T-helper 1 cell treated with Interleukin-12 subunit alpha and Interleukin-12 subunit beta and Interleukin-4 antibody, amounts not matched to agents 30 μg/mL and 1 μg/mL, for 36 hours (primary cell): Measurements from ENCODE around the gene ZBTB37.
"Not testable (repeated sequence)": the region's sequence is repeated elsewhere in the genome, so short reads cannot be mapped to it uniquely, and the experiment has no call there.

Experiments
- H3K27ac Mint-ChIP-seq: one replicate; pipeline ENCODE4 v1.8.0; 2021; ENCODE audit warnings: mild to moderate bottlenecking, mixed read lengths
- H3K27me3 Mint-ChIP-seq: one replicate; pipeline ENCODE4 v1.8.0; 2021; ENCODE audit warnings: low read depth, mixed read lengths
- H3K36me3 Mint-ChIP-seq: one replicate; pipeline ENCODE4 v1.8.0; 2021; ENCODE audit warnings: low read depth, mixed read lengths
- H3K4me1 Mint-ChIP-seq: one replicate; pipeline ENCODE4 v1.8.0; 2021; ENCODE audit warnings: low read depth, mixed read lengths
- H3K4me3 Mint-ChIP-seq: one replicate; pipeline ENCODE4 v1.8.0; 2021; ENCODE audit warnings: mild to moderate bottlenecking, moderate library complexity, mixed read lengths
- H3K9me3 Mint-ChIP-seq: one replicate; pipeline ENCODE4 v1.8.0; 2021; ENCODE audit warnings: mixed read lengths

ZBTB37 gene, protein sequence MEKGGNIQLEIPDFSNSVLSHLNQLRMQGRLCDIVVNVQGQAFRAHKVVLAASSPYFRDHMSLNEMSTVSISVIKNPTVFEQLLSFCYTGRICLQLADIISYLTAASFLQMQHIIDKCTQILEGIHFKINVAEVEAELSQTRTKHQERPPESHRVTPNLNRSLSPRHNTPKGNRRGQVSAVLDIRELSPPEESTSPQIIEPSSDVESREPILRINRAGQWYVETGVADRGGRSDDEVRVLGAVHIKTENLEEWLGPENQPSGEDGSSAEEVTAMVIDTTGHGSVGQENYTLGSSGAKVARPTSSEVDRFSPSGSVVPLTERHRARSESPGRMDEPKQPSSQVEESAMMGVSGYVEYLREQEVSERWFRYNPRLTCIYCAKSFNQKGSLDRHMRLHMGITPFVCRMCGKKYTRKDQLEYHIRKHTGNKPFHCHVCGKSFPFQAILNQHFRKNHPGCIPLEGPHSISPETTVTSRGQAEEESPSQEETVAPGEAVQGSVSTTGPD

DNA sequence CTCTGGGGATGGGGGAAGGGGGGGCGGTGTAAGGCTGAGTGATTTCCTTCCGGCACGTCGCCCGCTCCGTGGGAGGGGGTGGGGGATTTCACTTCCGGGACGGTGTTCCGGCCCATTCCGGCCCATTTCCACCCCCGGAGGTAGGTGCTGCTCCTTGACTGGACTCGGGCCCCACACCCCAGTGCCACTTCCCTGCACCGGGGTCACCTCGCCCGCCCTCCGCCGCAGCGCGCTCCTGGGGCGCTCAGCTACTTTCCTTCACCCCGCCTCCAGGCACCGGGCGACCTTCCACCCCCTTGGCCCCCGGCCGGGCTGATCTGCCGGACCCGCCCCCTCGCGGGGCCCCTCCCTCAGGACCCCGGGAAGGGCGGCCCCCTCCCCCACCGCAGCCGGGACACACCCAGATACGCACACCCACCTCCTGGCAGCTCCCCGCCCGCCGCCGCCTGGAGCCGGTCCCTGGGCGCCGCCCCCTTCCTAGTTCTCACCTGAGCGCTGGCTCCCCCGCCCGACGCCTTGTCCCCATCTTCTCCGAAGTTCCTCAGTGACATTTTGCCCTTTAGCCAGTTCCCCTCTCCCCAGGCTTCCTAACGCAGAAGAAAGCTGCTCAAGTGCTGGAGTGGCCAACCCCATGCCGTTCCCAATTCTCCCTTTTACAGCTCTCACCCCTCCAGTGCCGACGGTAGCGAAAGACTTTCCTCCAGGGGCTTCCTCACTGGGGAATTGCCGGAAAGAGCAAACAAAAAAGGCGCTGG is at the start of gene ZBTB37:
Gene ZBTB37 (plus strand): TSS at position 115 of the 755 bp plus-strand sequence. CDS start 1,846 bp downstream, outside the sequence.
- peaks cover 58% of the 10 kb centered on the region for H3K4me1 Mint-ChIP-seq
- no peaks in the 10 kb centered on the region for H3K27me3 Mint-ChIP-seq

DNA sequence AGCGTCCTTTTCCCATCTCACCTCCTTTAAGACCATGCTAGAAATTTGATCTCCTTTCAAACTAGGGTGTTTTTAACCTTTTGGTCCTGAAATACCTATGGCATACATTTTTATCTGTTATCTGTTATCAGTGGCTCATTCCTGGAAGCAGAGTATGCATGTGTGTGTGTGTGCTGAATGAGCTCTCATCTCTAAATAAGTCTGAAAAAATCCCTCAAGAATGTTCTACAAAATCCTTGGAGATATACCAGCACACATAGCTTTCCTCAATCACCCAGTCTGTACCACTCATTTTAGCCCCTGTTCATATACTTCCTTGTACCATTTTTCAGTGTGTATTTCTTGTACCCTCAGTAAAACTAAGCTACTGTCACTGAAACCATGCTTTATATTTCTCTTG is 49.7 kb upstream of the ZBTB37 start:
- peaks cover 46% of the 10 kb centered on the region for H3K4me1 Mint-ChIP-seq
- peaks cover 37% of the 10 kb centered on the region for H3K36me3 Mint-ChIP-seq
- no peak overlapping the region for H3K4me3 Mint-ChIP-seq

More for the DNA sequence above, at the start of gene ZBTB37:
- Mint-ChIP-seq H3K27ac (peak within 1 kb of the TSS; percentile 97), H3K4me3 (peak within 1 kb of the TSS; percentile 96), H3K36me3 (peaks cover 50% of the 10 kb centered on the region), H3K9me3 (no peaks in the 10 kb centered on the region)

DNA sequence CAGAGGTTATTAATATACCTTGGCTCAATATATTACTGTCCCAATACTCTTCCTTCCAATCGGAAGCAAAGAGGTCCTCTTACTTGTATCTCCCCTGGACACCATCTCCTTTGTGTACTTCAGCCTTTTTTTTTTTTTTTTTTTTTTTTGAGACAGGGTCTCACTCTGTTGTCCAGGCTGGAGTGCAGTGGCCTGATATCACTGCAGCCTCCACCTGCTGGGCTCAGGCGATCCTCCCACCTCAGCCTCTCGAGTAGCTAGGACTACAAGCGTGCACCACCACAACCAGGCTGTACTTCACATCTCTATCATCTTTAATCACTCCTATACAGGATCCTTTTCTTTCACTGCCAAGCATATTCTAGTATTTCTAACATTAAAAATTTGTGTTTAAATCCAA is 46.5 kb upstream of the ZBTB37 start:
- Mint-ChIP-seq H3K36me3 (peaks cover 34% of the 10 kb centered on the region), H3K4me1 (peaks cover 41% of the 10 kb centered on the region), H3K27ac (peak overlapping the region; percentile 11), H3K9me3 (no peaks in the 10 kb centered on the region), H3K4me3 (peak overlapping the region; percentile 94), H3K27me3 (no peaks in the 10 kb centered on the region)

More for the DNA sequence above, 49.7 kb upstream of the ZBTB37 start:
- H3K27ac Mint-ChIP-seq: no peak overlapping the region
- H3K27me3 Mint-ChIP-seq: no peaks in the 10 kb centered on the region
- H3K9me3 Mint-ChIP-seq: no peaks in the 10 kb centered on the region

DNA sequence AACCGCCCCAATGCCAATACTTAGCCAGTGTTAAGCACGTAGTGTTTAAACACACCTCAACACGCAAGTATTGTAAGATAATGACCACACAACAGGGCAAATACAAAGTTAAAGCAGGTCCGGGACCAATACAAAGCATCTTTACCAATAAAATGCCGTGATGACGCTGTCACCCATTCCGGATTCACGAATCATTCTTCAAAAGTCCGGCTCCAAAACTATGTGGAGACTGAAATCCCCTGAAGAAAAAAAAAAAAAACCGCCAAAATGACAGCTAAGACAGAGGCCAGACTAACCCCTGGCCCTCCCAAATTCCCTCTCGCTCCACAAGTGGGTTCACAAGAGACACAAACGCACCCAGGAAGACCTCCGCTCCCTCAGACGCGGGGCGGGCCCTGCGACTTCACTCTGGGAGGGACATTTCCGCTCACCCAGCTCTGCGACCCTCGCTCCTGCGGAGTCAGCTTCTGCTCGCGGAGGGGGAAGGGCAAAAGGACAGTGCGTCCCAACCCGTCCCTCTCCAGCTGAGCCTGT is 44.3 kb upstream of the ZBTB37 start:
- peaks cover 28% of the 10 kb centered on the region for H3K36me3 Mint-ChIP-seq
- H3K27me3 Mint-ChIP-seq: no peaks in the 10 kb centered on the region
- H3K4me1 Mint-ChIP-seq: peaks cover 43% of the 10 kb centered on the region
- peak overlapping the region; percentile 94 for H3K4me3 Mint-ChIP-seq
- H3K9me3 Mint-ChIP-seq: no peaks in the 10 kb centered on the region
- peak overlapping the region; percentile 95 for H3K27ac Mint-ChIP-seq

DNA sequence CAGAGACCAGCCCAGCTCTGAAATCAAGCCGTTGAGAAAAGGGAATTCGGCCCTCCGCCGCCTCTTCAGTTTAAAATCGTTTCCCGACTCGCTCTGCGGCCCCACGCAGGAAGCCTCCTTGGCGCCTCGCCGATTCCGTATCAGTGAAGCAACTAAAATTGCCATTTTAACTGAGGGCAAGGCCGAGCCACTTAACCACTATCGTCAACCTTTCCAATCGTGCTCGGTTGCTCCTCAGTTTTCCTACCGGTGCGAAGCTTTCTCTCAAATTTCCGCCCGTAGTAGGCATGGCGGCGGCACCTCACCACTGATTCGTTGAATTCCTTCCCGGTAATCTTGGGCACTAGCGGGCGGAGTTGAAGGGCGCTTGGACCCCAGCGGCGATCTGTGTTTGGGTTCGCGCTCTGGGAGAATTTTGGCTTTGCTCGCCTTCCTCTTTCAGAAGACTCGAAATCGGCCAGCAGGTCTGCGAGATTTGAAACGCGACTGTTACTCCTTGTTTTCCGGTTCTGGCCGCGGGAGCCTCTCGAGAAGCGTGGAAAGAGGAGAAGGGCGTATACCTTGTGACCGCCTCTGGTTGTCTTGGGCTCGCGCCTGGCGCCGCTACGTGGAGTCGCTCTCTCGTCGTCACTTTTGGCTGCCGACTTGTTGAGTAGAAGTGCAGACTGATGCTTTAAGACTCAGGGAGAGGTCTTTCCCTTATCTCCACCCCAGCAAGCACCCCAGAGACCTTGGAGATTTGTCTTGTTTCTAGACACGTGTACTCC is 43.7 kb upstream of the ZBTB37 start, which contains the start of the genes CENPL and DARS2:
Gene CENPL (minus strand): TSS at position 569 of the 767 bp plus-strand sequence. CDS start 13,584 bp downstream, outside the sequence.
Gene DARS2 (plus strand): TSS at position 359 of the 767 bp plus-strand sequence. CDS start 557 bp downstream, outside the sequence.
- peak within 1 kb of the TSS; percentile 94 for H3K4me3 Mint-ChIP-seq
- H3K27me3 Mint-ChIP-seq: no peaks in the 10 kb centered on the region
- no peaks in the 10 kb centered on the region for H3K9me3 Mint-ChIP-seq
- H3K27ac Mint-ChIP-seq: peak within 1 kb of the TSS; percentile 95
- H3K36me3 Mint-ChIP-seq: peaks cover 31% of the 10 kb centered on the region
- H3K4me1 Mint-ChIP-seq: peaks cover 43% of the 10 kb centered on the region

DNA sequence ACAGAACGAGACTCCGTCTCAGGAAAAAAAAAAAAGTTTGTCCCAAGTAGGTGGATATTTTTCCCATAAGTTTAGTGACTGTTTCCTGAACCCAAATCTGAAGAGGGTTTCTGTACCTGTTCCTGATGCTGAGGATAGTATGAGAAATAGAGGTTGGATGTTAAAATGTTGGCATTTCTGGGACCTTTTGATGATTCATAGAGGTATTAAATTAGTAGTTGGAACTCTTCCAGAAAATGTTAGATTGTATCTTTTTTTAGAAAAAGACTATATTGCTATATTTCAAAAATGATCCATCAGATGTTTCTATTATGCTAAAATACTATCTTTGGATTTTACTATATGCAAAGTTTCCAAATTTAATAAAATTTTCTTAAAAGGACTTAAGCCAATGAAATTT is 40.6 kb upstream of the ZBTB37 start:
- peaks cover 24% of the 10 kb centered on the region for H3K4me1 Mint-ChIP-seq
- no peaks in the 10 kb centered on the region for H3K27me3 Mint-ChIP-seq
- H3K27ac Mint-ChIP-seq: no peak overlapping the region
- no peaks in the 10 kb centered on the region for H3K9me3 Mint-ChIP-seq
- H3K36me3 Mint-ChIP-seq: peaks cover 22% of the 10 kb centered on the region
- H3K4me3 Mint-ChIP-seq: no peak overlapping the region

DNA sequence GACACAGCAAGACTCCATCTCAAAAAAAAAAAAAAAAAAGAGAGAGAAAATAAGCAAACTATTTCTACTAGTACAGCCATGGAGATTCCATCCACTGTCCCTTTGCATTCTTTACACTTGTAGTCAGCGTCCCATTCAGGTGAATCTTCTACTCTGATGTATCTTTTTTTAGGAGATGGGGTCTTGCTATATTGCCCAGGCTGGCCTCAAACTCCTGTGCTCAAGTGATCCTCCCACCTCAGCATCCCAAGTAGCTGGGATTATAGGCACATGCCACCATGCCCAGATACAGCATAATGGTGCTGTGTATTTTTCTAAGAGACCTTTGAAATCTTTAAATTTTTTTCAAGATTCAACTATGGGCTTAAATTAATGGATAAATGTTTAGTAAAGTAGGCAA is 35.4 kb upstream of the ZBTB37 start:
- peaks cover 5% of the 10 kb centered on the region for H3K4me1 Mint-ChIP-seq
- peaks cover 25% of the 10 kb centered on the region for H3K36me3 Mint-ChIP-seq
- no peak overlapping the region for H3K4me3 Mint-ChIP-seq
- H3K27ac Mint-ChIP-seq: no peak overlapping the region
- no peaks in the 10 kb centered on the region for H3K9me3 Mint-ChIP-seq
- no peaks in the 10 kb centered on the region for H3K27me3 Mint-ChIP-seq

DNA sequence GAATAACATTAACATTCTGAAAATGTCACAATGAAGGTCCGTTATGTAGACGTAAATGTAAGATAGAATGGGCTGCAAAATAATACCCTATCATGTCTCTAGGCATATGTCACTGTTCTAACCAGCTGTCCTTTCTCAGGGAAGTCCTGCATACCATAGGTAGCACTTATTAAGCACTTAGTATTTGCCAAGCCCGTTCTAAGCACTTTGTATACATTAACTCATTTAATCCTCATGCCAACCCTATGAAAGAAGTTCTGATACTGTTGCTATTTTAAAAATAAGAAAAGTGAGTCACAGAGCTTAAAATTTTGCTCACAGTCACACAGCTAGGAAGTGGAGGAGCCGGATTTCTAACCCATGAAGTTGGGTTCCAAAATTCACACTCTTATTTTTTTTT is 16.1 kb upstream of the ZBTB37 start:
- peaks cover 25% of the 10 kb centered on the region for H3K36me3 Mint-ChIP-seq
- H3K4me3 Mint-ChIP-seq: no peak overlapping the region
- H3K27ac Mint-ChIP-seq: no peak overlapping the region
- no peaks in the 10 kb centered on the region for H3K9me3 Mint-ChIP-seq
- H3K27me3 Mint-ChIP-seq: no peaks in the 10 kb centered on the region
- no peaks in the 10 kb centered on the region for H3K4me1 Mint-ChIP-seq

DNA sequence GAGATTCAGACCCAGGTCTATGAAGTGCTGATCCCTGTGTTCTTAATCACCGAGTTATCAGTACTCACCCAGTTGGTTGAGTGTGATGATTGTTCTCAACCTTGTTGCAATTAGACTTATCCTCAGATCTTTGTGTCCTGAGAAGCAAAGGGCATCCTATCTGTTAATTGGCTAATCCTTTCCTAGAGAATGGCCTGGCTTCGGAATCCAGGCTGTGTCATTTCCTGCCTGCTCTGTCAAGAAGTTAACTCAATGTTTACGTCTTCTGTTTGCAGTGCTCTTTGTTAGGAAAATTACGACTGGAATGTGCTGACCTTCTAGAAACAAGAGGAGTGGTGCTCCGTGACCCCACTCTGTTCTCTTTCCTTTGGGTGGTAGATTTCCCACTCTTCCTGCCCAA is 15.1 kb upstream of the ZBTB37 start:
- Mint-ChIP-seq H3K4me1 (no peaks in the 10 kb centered on the region), H3K27me3 (no peaks in the 10 kb centered on the region), H3K36me3 (peaks cover 32% of the 10 kb centered on the region), H3K27ac (no peak overlapping the region), H3K4me3 (no peak overlapping the region), H3K9me3 (no peaks in the 10 kb centered on the region)

DNA sequence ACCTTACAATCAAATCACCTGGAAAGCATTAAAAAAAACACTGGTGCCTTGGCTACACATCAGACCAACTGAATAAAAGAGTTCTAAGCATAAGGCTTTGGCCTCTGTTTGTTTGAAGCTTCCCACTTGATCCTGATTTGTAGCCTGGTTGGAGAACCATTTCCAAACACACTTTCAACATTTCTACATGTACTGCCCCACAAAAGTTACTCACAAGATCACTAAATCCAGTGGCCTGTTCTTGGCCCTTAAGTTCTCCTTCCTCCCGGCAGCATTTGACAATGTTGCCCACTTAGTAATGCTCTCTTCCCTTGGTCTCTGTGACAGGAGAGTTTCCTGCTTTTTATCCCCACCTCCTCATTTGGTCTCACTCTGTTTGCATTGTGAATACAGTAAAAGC is 12.2 kb upstream of the ZBTB37 start:
- H3K27me3 Mint-ChIP-seq: no peaks in the 10 kb centered on the region
- no peaks in the 10 kb centered on the region for H3K9me3 Mint-ChIP-seq
- H3K36me3 Mint-ChIP-seq: peaks cover 34% of the 10 kb centered on the region
- H3K4me1 Mint-ChIP-seq: no peaks in the 10 kb centered on the region
- H3K4me3 Mint-ChIP-seq: no peak overlapping the region
- H3K27ac Mint-ChIP-seq: no peak overlapping the region

DNA sequence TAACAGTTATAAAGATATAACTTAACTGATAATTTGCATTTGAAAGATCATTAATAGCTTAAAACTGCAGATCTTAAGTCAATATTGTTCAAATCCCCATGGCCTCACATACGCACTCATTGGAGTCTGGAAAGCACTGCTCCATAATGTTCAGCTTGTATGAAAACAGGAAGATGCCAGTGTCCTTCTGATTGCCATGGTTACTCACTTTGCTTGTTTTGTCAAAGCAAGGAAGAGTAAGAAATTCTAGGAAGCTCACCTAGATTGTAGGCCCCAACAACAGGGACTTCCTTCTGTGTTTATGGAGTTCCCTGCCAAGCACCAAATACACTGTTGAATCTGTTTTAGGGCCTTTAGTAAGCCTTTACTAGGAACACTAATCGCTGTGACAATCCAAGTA is 11.3 kb upstream of the ZBTB37 start:
- no peaks in the 10 kb centered on the region for H3K9me3 Mint-ChIP-seq
- peaks cover 32% of the 10 kb centered on the region for H3K36me3 Mint-ChIP-seq
- no peaks in the 10 kb centered on the region for H3K4me1 Mint-ChIP-seq
- H3K27me3 Mint-ChIP-seq: no peaks in the 10 kb centered on the region
- H3K27ac Mint-ChIP-seq: no peak overlapping the region
- H3K4me3 Mint-ChIP-seq: no peak overlapping the region

DNA sequence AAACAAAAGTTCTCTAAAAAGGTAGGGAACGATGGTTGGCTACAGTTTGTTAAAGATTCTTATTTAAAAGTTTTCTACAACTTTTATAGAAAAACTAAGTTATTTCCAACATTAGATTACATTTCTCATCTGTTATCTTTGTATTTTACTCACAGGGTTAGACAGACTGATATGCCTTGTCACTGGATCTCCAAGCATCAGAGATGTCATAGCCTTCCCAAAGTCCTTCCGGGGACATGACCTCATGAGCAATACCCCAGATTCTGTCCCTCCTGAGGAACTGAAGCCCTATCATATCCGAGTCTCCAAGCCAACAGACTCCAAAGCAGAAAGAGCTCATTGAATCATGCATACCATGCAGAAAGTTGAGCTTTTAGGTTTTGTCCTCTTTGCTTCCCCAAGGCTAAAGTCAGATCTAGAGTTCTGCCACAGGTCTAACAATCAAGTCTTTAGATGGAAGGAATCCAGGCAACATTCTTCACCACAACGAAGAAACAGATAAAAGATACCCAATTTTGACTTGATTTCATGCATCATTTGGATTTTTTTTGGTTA is 10.7 kb upstream of the ZBTB37 start:
- H3K9me3 Mint-ChIP-seq: no peaks in the 10 kb centered on the region
- H3K4me1 Mint-ChIP-seq: no peaks in the 10 kb centered on the region
- H3K4me3 Mint-ChIP-seq: no peak overlapping the region
- H3K36me3 Mint-ChIP-seq: peaks cover 30% of the 10 kb centered on the region
- no peak overlapping the region for H3K27ac Mint-ChIP-seq
- H3K27me3 Mint-ChIP-seq: no peaks in the 10 kb centered on the region

DNA sequence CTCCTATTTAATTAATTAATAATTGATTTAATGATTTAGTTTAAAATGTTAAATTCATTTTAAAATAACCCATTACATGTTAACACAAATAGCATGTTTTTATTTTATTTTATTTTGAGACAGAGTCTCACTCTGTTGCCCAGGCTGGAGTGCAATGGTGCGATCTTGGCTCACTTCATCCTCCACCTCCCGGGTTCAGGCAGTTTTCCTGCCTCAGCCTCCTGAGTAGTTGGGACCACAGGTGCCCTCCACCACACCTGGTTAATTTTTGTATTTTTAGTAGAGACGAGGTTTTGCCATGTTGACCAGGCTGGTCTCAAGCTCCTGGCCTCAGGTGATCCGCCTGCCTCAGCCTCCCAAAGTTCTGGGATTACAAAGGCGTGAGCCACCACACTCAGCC is 8.6 kb upstream of the ZBTB37 start:
- H3K27ac Mint-ChIP-seq, H3K9me3 Mint-ChIP-seq, H3K27me3 Mint-ChIP-seq, H3K4me3 Mint-ChIP-seq: not testable (repeated sequence)
- Mint-ChIP-seq H3K36me3 (peaks cover 43% of the 10 kb centered on the region), H3K4me1 (peaks cover 11% of the 10 kb centered on the region)

DNA sequence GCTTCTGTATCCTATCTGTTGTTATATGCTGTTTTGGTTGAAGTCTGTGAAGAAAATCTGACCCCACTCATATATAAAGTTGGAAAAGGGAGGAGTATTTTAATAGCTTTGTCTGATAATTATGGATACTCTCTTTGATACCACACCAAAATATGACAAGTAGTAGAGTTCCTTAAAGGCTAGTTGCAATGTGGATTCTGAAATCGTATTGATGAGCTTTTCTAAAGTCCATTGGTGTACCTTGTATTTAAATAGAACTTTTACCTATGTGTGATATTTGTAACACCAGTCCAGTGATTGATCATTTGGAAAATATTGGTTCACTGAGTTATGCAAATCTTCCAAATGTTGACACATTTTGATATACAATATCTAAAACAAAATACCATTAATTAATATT is 8.1 kb upstream of the ZBTB37 start:
- Mint-ChIP-seq H3K27me3 (no peaks in the 10 kb centered on the region), H3K4me3 (no peak overlapping the region), H3K9me3 (no peaks in the 10 kb centered on the region), H3K27ac (no peak overlapping the region), H3K36me3 (peaks cover 45% of the 10 kb centered on the region), H3K4me1 (peaks cover 15% of the 10 kb centered on the region)
